Brain microvascular endothelial cell (primary cell): ENCODE data around the gene BHLHA9.

Experiments used
- DNase-seq: peaks from one replicate; pipeline ENCODE4 v3.0.0-alpha.2; 2020
- H3K27ac ChIP-seq: fragments of 250-450 bp; sonication (Bioruptor Pico); 2 replicates; pipeline ENCODE4 v1.5.1; 2020; ENCODE audit warnings: mild to moderate bottlenecking, moderate library complexity
- H3K27me3 ChIP-seq: fragments of 250-450 bp; sonication (Bioruptor Pico); replicated peaks from 2 replicates; pipeline ENCODE4 v1.5.1; 2020; ENCODE audit warnings: mild to moderate bottlenecking
- H3K36me3 ChIP-seq: fragments of 250-450 bp; sonication (Bioruptor Pico); replicated peaks from 2 replicates; pipeline ENCODE4 v1.5.1; 2020; ENCODE audit warnings: mild to moderate bottlenecking
- H3K4me3 ChIP-seq: 2 replicates; pipeline ENCODE4 v1.5.1; 2011; ENCODE audit warnings: low read depth, mild to moderate bottlenecking, control low read depth, low read length, moderate library complexity
- in situ Hi-C: cut with HindIII; loops from 2 replicates; pipeline ENCODE4 v1.10.0; 2017; ENCODE audit warnings: low sequenced_read_pairs, low pct_ligation_motif_present
- TF ChIP-seq, protein P1 (sequence below): IDR thresholded peaks from 2 replicates; pipeline ENCODE4 v1.5.1; 2011; ENCODE audit warnings: low read depth, mild to moderate bottlenecking, moderate library complexity, low read length, control low read depth, inconsistent platforms; ENCODE audit errors: missing control alignments

Gene BHLHA9

DNA sequence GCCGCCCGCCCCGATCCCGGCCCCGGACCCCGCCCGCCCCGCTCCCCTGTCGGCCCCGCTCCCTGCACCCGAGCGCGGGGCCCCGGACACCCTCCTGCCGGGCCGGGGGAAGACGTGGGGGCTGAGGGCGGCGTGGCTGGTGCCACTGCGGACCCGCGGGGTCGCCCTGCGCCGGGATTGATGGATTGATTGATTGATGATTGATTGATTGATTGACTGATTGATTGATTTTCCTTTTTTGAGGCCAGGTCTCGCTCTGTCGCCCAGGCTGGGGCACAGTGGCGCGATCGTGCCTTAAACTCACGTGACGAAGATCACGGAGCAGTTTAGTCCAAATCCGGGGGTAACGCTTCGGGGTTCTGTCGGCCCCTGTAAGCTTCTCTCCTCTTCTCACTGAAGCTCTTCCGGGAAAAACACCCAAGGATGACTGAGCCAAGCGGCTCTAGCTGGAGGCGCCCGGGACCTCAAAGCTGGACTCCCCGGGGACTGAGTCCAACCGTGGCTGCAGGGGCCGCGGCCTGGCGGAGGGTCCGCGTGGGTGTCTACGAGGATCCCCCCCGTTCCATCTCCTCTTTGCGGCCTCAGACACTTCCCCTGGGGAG, 40.2 kb upstream of the BHLHA9 start:
- H3K27ac ChIP-seq = no peak overlapping the region
- in situ Hi-C loops = no loop called here
- H3K27me3 ChIP-seq = peaks cover 33% of the 10 kb centered on the region
- no peaks in the 10 kb centered on the region for H3K36me3 ChIP-seq
- no peak for DNase-seq
- TF ChIP-seq, protein P1, sequence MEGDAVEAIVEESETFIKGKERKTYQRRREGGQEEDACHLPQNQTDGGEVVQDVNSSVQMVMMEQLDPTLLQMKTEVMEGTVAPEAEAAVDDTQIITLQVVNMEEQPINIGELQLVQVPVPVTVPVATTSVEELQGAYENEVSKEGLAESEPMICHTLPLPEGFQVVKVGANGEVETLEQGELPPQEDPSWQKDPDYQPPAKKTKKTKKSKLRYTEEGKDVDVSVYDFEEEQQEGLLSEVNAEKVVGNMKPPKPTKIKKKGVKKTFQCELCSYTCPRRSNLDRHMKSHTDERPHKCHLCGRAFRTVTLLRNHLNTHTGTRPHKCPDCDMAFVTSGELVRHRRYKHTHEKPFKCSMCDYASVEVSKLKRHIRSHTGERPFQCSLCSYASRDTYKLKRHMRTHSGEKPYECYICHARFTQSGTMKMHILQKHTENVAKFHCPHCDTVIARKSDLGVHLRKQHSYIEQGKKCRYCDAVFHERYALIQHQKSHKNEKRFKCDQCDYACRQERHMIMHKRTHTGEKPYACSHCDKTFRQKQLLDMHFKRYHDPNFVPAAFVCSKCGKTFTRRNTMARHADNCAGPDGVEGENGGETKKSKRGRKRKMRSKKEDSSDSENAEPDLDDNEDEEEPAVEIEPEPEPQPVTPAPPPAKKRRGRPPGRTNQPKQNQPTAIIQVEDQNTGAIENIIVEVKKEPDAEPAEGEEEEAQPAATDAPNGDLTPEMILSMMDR = no peak
- no peak overlapping the region for H3K4me3 ChIP-seq

DNA sequence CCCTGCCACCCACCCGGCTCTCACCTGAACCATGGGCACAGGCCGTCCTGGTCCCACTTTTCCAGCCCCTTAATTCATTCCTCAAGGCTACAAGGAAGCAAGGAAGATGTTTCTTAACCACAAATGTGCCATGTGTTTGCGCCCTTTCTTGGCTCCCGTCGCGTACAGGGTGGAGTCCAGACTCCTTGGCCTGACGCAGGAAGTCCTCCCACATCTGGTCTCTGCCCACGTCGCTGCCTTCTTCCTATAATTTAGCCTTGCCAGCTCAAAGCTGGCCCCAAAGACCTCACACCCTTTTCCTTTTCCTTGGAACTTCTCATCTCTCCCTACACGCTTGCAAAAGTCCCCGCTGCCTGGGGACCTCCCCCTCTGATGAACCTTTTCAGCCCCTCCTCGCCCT, 38.8 kb upstream of the BHLHA9 start:
- in situ Hi-C loops = no loop called here
- Histone ChIP-seq H3K4me3 (no peak overlapping the region), H3K27me3 (peaks cover 33% of the 10 kb centered on the region), H3K36me3 (no peaks in the 10 kb centered on the region), H3K27ac (no peak overlapping the region)
- no peak for DNase-seq
- TF ChIP-seq, protein P1 = no peak

DNA sequence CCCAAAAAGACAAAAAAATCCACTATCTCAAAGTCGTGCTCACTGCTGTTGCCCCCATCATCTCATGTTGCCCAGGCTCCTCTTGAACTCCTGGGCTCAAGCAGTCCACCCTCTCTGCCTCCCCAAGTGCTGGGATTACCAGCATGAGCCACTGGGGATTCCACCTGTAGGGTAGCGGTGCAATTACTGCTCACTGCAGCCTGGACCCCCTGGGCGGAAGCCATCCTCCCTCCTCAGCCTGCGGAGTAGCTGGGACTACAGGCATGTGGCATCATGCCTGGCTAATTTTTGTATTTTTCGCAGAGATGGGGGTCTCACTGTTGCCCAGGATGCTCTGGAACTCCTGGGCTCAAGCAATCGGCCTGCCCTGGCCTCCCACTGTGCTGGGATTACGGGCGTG, 37.9 kb upstream of the BHLHA9 start:
- Histone ChIP-seq H3K4me3 (no peak overlapping the region), H3K27ac (peak overlapping the region; percentile 61), H3K27me3 (peaks cover 30% of the 10 kb centered on the region), H3K36me3 (no peaks in the 10 kb centered on the region)
- no peak for DNase-seq
- in situ Hi-C loops = no loop called here
- TF ChIP-seq, protein P1 = no peak

DNA sequence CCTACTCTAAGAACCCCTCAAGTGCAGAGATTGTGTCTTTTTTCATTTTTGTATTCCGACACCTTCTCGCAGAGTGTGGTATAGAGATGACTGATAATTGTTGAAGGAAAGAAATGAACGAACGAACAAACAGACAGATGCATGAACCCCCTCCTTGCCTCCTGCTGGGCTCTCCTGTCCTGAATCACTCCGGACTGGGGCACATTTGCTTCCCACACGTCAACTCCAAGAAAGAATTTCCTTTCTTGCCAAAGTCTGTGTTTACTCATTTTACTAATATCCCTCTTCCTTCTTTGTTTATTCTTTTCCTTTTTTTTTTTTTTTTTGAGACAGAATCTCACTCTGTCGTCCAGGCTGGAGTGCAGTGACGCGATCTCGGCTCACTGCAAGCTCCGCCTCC, 37.5 kb upstream of the BHLHA9 start:
- DNase-seq = peak; percentile 67
- Histone ChIP-seq H3K27ac (peak overlapping the region; percentile 61), H3K36me3 (no peaks in the 10 kb centered on the region), H3K4me3 (no peak overlapping the region), H3K27me3 (peaks cover 25% of the 10 kb centered on the region)
- TF ChIP-seq, protein P1 = no peak
- in situ Hi-C loops = no loop called here

DNA sequence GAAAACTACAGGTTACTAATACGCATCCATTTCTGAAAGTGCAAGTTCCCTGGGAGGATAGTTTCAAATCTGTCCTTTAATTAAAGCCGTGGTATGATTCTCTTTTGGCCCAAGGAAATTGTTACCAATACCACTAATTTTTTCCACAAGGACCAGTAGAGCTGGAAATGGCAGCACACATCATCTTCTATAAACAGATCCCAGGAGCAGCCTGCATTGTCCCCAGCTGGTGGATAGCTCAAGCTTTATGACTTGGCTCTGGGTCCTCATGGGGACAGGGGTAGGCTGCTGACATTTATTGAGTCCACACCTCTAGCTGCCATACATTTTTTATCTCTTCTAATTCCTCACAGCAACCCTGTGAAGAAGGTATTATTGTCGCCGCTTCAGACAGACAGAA, 35.8 kb upstream of the BHLHA9 start:
- no peak for DNase-seq
- in situ Hi-C loops = no loop called here
- no peak overlapping the region for H3K4me3 ChIP-seq
- H3K36me3 ChIP-seq = no peaks in the 10 kb centered on the region
- TF ChIP-seq, protein P1 = no peak
- H3K27ac ChIP-seq = no peak overlapping the region
- peaks cover 10% of the 10 kb centered on the region for H3K27me3 ChIP-seq

DNA sequence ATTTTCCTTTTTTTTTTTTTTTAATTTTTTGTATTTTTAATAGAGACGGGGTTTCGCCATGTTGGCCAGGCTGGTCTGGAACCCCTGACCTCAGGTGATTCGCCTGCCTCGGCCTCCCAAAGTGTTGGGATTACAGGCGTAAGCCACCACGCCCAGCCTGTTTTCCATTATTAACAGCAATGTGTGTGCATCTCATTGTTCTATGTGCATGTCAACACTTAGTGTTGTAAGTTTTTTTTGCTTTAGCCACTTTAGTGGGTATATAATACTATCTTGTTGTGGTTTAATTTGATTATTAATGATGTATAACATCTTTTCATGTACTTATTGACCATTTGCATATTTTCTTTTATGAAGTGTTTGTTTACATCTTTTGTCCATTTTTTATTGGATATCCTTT, 32.8 kb upstream of the BHLHA9 start:
- DNase-seq = no peak
- in situ Hi-C loops = no loop called here
- Histone ChIP-seq H3K4me3 (no peak overlapping the region), H3K27me3 (no peaks in the 10 kb centered on the region), H3K36me3 (no peaks in the 10 kb centered on the region), H3K27ac (no peak overlapping the region)
- TF ChIP-seq, protein P1 = no peak
